ENCODE data around the gene ZDHHC11.

Gene ZDHHC11

GRCh38 chr5:868428-869135 lies 17.8 kb upstream of the ZDHHC11 start:
- Mint-ChIP-seq H3K27ac (no peak overlapping the region), H3K4me1 (ENCODE audit: low read depth) (no peaks in the 10 kb centered on the region), H3K27me3 (no peaks in the 10 kb centered on the region), H3K9me3 (ENCODE audit: low read depth) (no peaks in the 10 kb centered on the region), H3K36me3 (peaks cover 18% of the 10 kb centered on the region), H3K4me3 (no peak overlapping the region)

- Mint-ChIP-seq H3K27ac (no peak overlapping the region), H3K9me3 (ENCODE audit: low read depth) (no peaks in the 10 kb centered on the region), H3K4me1 (ENCODE audit: low read depth) (no peaks in the 10 kb centered on the region), H3K4me3 (no peak overlapping the region), H3K27me3 (no peaks in the 10 kb centered on the region), H3K36me3 (peaks cover 18% of the 10 kb centered on the region)
Observed at GRCh38 chr5:867300-867870, 16.6 kb upstream of the ZDHHC11 start.

DNA sequence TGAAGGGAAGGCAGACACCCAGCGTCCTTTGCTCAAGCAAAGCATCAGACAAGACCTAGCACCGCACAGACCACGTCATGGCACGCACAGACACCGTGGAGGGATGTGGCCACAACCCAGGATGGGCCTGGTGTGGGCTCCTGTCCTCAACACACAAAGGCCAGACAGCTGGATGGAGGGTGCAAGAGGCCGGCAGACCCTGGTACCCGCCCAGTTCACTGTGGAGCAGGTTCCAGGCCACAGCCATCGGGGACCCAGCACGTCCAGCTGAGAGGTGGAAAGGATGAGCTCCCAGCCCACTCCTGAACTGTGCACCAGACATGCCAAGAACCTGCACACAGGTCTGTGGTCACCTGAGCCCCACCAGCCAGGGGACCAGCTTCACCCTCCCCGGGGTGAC lies 15.0 kb upstream of the ZDHHC11 start:
- Mint-ChIP-seq H3K36me3 (peaks cover 14% of the 10 kb centered on the region), H3K4me1 (ENCODE audit: low read depth) (no peaks in the 10 kb centered on the region)

DNA sequence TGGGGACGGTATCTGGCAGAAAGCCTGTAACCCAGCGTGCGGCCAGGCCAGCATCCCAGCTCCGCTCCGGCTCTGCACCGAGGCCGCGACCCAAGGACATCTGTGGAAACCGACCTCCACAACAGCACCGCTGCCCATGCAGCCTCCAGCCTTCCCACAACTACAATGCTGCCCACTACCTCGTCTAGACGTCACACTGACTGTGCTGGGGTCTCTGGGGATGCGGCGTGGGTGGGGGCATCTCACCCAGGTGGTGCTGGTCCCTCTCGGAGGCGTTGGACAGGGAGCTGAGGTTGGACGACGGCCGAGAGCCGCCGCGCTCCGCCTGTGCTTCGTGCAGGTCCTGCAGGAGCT lies 14.4 kb upstream of the ZDHHC11 start:
- H3K4me1 Mint-ChIP-seq (ENCODE audit: low read depth), result no peaks in the 10 kb centered on the region
- H3K36me3 Mint-ChIP-seq, result peaks cover 14% of the 10 kb centered on the region
- no peak overlapping the region for H3K27ac Mint-ChIP-seq
- H3K9me3 Mint-ChIP-seq (ENCODE audit: low read depth), result no peaks in the 10 kb centered on the region
- H3K4me3 Mint-ChIP-seq, result no peak overlapping the region
- no peaks in the 10 kb centered on the region for H3K27me3 Mint-ChIP-seq

More for the DNA sequence above, 15.0 kb upstream of the ZDHHC11 start:
- Mint-ChIP-seq H3K27me3 (no peaks in the 10 kb centered on the region), H3K4me3 (no peak overlapping the region), H3K27ac (no peak overlapping the region), H3K9me3 (ENCODE audit: low read depth) (no peaks in the 10 kb centered on the region)

DNA sequence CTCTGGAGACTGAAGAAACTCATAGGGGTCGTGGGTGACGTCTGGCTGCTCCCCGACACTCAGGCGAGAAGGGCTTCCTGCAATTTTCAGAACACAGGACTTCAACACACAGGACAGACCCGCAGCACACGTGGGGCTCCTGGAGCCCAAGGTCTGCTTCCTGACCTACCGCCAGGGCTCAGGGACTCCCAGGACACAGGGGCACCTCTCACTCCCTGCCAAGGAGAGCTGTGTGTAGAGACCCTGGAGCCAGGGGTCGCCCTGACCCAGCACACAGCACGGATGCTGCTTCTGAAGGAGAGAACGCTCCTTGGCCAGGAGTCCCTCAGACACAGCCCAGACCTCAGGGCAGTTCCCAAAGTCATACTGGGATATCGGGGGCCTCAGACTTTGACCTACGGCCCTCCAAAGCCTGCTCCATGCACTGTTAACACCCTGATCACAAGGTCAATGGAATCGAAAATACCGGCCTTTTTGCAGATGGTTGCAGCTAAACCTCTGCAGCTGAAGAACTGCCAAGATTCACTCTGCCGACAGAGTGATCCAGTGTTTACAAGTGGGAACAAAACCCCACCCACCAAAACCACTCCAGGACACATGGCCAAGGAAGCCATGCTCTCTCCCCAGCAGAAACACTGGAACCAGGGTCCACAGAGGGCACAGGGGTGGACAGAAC lies 13.8 kb upstream of the ZDHHC11 start:
- Mint-ChIP-seq H3K4me3 (no peak overlapping the region), H3K27me3 (no peaks in the 10 kb centered on the region), H3K36me3 (peaks cover 12% of the 10 kb centered on the region)

DNA sequence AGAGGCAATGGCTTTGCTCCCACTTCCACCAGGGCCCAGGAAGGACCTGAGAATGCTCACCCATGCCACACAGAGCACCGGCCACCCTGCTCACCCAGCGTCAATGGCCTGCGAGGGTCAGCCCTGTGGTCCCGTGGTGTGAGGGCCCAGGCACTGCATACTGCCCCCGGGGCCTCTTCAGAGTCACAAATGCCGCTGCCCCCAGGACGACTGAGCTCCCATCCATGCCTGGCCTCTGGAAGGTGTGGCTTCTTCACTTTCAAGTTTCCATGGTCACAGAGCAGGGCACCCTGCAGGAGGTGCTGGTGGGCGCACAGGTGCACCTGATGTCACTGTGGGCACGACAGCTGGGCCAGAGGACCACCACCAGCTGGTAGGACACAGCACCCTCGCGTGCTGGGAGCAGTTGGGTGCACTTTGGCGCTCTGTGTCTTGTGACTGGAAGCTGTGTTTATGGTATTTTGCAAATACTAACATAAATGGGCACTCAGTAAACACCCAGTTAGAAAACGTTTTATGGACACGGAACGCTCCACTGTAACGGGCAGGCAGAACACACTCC lies 12.5 kb upstream of the ZDHHC11 start:
- Mint-ChIP-seq H3K36me3 (peaks cover 8% of the 10 kb centered on the region), H3K4me1 (ENCODE audit: low read depth) (no peaks in the 10 kb centered on the region), H3K4me3 (no peak overlapping the region), H3K27ac (no peak overlapping the region), H3K27me3 (no peaks in the 10 kb centered on the region), H3K9me3 (ENCODE audit: low read depth) (no peaks in the 10 kb centered on the region)

More for the DNA sequence above, 13.8 kb upstream of the ZDHHC11 start:
- no peaks in the 10 kb centered on the region for H3K4me1 Mint-ChIP-seq (ENCODE audit: low read depth)
- H3K9me3 Mint-ChIP-seq (ENCODE audit: low read depth), result no peaks in the 10 kb centered on the region
- H3K27ac Mint-ChIP-seq, result no peak overlapping the region

DNA sequence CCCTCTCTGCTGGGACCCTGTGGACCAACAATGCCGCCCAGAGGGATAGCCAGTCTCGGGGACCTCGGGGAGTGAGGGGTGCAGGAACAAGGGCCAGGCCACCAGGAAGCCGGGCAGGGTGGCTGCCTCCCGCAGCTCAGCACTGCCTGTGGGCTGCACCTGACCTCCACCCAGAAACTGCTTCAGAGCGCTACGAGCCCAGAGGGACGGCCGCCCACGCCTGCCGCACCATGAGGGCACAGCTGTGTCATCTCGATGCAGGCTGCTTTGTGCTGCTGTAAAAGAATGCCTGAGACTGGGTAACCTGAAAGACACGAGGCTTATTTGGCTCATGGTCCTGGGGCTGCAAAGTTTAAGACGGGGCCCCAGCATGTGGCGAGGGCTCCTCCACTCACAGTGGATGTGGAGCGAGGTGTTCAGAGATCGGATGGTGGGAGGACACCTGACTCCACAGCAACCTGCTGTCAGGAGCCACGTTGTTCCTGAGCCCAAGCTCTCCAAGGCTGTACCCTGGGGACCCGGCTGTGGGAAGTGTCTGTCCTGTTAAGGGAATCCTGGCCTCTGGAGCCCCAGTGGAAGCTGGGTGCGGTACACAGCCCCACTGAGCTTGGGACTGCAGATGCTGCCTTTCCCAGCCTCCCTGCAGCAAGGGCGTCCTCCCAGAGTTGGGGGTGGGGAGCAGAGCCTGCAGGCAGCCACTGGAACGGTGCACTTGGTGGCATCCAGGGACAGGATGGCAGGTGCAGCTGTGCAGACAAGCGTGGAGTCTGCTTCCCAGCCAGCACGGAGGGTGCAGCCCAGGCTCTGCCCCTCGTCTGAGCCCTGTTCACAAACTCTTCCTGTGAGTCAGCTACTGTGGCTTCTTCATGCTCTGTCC lies 11.8 kb upstream of the ZDHHC11 start:
- Mint-ChIP-seq H3K27ac (no peak overlapping the region), H3K4me3 (no peak overlapping the region), H3K36me3 (peaks cover 6% of the 10 kb centered on the region), H3K4me1 (ENCODE audit: low read depth) (no peaks in the 10 kb centered on the region), H3K27me3 (no peaks in the 10 kb centered on the region), H3K9me3 (ENCODE audit: low read depth) (no peaks in the 10 kb centered on the region)

- H3K36me3 Mint-ChIP-seq, result peaks cover 5% of the 10 kb centered on the region
- H3K4me3 Mint-ChIP-seq, result no peak overlapping the region
- no peaks in the 10 kb centered on the region for H3K9me3 Mint-ChIP-seq (ENCODE audit: low read depth)
- no peaks in the 10 kb centered on the region for H3K4me1 Mint-ChIP-seq (ENCODE audit: low read depth)
- no peaks in the 10 kb centered on the region for H3K27me3 Mint-ChIP-seq
- no peak overlapping the region for H3K27ac Mint-ChIP-seq
Observed at GRCh38 chr5:861442-862366, 10.9 kb upstream of the ZDHHC11 start.

GRCh38 chr5:860506-861150 lies 9.8 kb upstream of the ZDHHC11 start:
- H3K27me3 Mint-ChIP-seq, result no peaks in the 10 kb centered on the region
- H3K4me1 Mint-ChIP-seq (ENCODE audit: low read depth), result no peaks in the 10 kb centered on the region
- no peak overlapping the region for H3K4me3 Mint-ChIP-seq
- no peaks in the 10 kb centered on the region for H3K9me3 Mint-ChIP-seq (ENCODE audit: low read depth)
- H3K27ac Mint-ChIP-seq, result no peak overlapping the region
- no peaks in the 10 kb centered on the region for H3K36me3 Mint-ChIP-seq

GRCh38 chr5:859798-860296 lies 9.1 kb upstream of the ZDHHC11 start:
- H3K27ac Mint-ChIP-seq, result no peak overlapping the region
- H3K36me3 Mint-ChIP-seq, result no peaks in the 10 kb centered on the region
- H3K9me3 Mint-ChIP-seq (ENCODE audit: low read depth), result no peaks in the 10 kb centered on the region
- no peak overlapping the region for H3K4me3 Mint-ChIP-seq
- no peaks in the 10 kb centered on the region for H3K27me3 Mint-ChIP-seq
- no peaks in the 10 kb centered on the region for H3K4me1 Mint-ChIP-seq (ENCODE audit: low read depth)

GRCh38 chr5:859391-859790 lies 8.6 kb upstream of the ZDHHC11 start:
- no peaks in the 10 kb centered on the region for H3K27me3 Mint-ChIP-seq
- H3K4me3 Mint-ChIP-seq, result no peak overlapping the region
- H3K9me3 Mint-ChIP-seq (ENCODE audit: low read depth), result no peaks in the 10 kb centered on the region
- H3K27ac Mint-ChIP-seq, result no peak overlapping the region
- no peaks in the 10 kb centered on the region for H3K4me1 Mint-ChIP-seq (ENCODE audit: low read depth)
- H3K36me3 Mint-ChIP-seq, result no peaks in the 10 kb centered on the region

GRCh38 chr5:858726-859125 lies 7.9 kb upstream of the ZDHHC11 start:
- Mint-ChIP-seq H3K9me3 (ENCODE audit: low read depth) (no peaks in the 10 kb centered on the region), H3K4me1 (ENCODE audit: low read depth) (no peaks in the 10 kb centered on the region), H3K27me3 (no peaks in the 10 kb centered on the region), H3K4me3 (no peak overlapping the region), H3K36me3 (no peaks in the 10 kb centered on the region), H3K27ac (no peak overlapping the region)

GRCh38 chr5:856531-857425 lies 6.0 kb upstream of the ZDHHC11 start:
- no peak overlapping the region for H3K4me3 Mint-ChIP-seq
- H3K36me3 Mint-ChIP-seq, result no peaks in the 10 kb centered on the region
- no peaks in the 10 kb centered on the region for H3K4me1 Mint-ChIP-seq (ENCODE audit: low read depth)
- H3K27me3 Mint-ChIP-seq, result peaks cover 3% of the 10 kb centered on the region
- H3K27ac Mint-ChIP-seq, result no peak overlapping the region
- H3K9me3 Mint-ChIP-seq (ENCODE audit: low read depth), result no peaks in the 10 kb centered on the region
